Neuron (in vitro differentiated cells): ENCODE results near the gene NAXD.

Source experiments
- H2AFZ ChIP-seq: one replicate; pipeline ENCODE4 v1.6.1; 2013; ENCODE audit warnings: low read depth, mild to moderate bottlenecking, inconsistent platforms, low read length, moderate library complexity
- H3K27me3 ChIP-seq: one replicate; pipeline ENCODE4 v1.6.1; 2013; ENCODE audit warnings: low read length; ENCODE audit not compliant: insufficient read depth
- H3K36me3 ChIP-seq: one replicate; pipeline ENCODE4 v1.6.1; 2013; ENCODE audit warnings: low read length; ENCODE audit not compliant: insufficient read depth
- H3K4me1 ChIP-seq: one replicate; pipeline ENCODE4 v1.6.1; 2013; ENCODE audit warnings: low read length; ENCODE audit not compliant: insufficient read depth
- H3K4me3 ChIP-seq: 2 replicates; pipeline ENCODE4 v1.5.1; 2013; ENCODE audit warnings: mild to moderate bottlenecking, low read length, moderate library complexity
- H3K9me3 ChIP-seq: one replicate; pipeline ENCODE4 v1.6.1; 2013; ENCODE audit warnings: low read length

The NAXD gene

DNA sequence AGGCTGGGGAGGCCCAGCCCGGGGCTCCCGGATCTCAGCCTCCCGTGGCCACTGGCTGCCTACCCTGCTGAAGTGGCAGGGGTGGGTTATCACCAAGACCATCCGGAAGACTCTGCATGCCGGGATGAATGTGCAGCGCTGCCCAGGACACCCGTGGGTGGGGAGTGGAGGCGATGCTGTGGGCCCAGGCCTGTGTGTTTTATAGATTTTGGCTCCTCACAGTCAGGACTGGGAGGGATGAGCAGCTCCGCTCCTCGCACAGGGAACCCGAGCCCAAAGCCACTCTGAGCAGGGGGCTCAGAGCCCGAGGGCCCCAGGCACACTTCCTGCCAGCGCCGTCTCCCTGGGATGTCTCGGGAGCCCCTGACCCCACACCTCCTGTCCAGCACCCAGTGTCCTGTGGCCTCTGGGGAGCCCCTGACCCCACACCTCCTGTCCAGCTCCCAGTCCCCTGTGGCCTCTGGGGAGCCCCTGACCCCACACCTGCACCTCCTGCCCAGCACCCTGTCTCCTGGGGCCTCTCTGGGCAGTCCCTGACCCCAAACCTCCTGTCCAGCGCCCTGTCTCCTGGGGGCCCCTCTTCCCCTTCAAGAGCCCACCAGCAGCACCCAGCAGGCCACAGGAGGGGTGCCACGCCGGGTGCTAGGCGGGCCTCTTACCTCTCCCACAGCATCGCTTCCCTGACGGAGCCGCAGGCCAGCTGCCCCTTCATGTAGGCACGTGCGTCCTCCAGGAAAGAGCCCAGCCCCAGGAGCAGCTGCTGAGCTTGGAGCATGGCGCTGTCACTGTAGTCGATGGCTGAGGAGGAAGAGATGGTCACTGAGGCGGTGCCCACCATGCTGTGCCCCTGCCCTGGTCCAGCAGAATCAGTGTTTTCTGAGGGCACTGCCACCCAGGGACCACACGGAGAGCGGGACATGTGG is 31.4 kb downstream of the NAXD start:
- Histone ChIP-seq H3K9me3 (no peaks in the 10 kb centered on the region), H2AFZ (no peak overlapping the region), H3K27me3 (no peaks in the 10 kb centered on the region), H3K4me1 (no peaks in the 10 kb centered on the region), H3K36me3 (peaks cover 67% of the 10 kb centered on the region), H3K4me3 (no peak overlapping the region)

DNA sequence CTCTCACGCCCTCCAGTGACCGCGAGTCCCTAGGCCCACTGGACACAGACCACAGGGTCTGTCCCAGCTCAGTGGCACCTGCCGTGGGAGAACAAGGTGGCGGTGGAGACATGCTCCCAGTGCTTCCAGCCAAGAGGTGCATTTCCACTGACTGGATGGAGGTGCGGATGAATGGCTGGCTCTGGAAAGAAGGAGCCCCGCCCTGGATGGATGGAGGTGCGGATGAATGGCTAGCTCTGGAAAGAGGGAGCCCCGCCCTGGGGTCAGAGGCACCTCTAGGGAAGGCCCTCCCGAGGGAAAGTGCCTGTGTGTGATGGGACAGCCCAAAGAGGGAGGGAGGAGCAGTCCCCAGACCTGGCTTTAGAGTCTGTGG is 32.0 kb downstream of the NAXD start:
- Histone ChIP-seq H2AFZ (no peak overlapping the region), H3K4me3 (no peak overlapping the region), H3K27me3 (no peaks in the 10 kb centered on the region), H3K36me3 (peaks cover 61% of the 10 kb centered on the region), H3K9me3 (no peaks in the 10 kb centered on the region), H3K4me1 (no peaks in the 10 kb centered on the region)

DNA sequence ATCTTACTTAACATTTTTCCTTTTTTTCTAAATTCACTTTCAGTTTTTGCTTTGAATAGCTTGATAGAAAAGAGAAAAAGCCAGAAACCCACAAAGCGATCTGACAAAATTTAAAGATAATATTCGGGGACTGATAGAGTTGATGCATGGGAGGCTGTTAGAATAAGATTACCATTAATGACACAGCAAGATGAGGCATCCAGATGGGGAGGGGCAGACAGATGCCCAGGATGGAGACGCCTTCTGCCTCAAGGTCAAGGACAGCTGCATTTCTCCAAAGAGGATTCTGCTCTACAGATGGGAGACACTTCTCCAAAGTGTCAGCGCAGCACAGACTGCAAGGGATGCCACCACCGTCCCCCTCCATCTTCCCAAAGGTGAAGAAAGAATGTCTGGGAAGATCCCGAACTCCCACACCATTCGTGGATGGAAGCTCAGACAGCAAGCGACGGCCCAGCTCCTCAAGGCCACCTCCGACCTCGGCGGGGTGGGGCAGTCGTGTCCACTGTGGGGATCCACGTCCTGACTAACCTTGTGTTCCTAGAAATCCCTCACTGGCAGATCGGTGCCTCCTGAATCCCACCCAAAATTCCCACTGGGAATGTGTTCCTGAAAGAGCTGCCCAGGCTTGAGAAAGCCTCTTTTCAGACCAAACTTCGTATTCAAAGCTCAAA is 32.9 kb downstream of the NAXD start:
- H3K4me3 ChIP-seq = no peak overlapping the region
- no peak overlapping the region for H2AFZ ChIP-seq
- no peaks in the 10 kb centered on the region for H3K4me1 ChIP-seq
- no peaks in the 10 kb centered on the region for H3K9me3 ChIP-seq
- no peaks in the 10 kb centered on the region for H3K27me3 ChIP-seq
- H3K36me3 ChIP-seq = peaks cover 55% of the 10 kb centered on the region

DNA sequence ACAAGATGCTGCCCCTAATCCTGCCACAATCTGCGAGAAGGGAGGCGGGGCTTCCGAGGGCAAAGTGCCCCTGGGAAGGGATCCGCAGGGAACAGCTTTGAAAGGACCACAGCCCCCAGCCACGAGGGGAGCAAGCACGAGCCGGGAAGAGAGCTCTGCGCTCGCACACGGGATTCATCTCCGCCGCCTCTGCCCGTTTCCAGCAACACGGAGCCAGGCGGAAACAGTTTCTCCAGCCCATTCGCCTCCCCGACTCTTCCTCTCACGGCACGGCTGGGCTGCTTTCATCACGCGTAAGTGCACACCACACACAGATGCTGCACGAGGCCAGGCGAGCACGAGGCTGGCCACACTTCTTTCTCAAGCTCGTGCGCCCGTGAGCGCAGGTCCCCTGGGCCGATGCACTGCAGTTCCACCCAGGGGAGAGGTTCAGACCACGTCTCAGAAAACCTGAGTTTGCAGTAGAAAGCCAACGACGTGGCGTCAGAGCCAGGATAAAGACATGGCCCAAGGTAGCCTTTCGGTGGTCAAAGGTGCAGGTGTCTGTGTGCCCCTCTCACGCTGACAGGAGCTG is 33.6 kb downstream of the NAXD start:
- Histone ChIP-seq H3K4me3 (no peak overlapping the region), H3K4me1 (no peaks in the 10 kb centered on the region), H3K9me3 (no peaks in the 10 kb centered on the region), H2AFZ (no peak overlapping the region), H3K27me3 (no peaks in the 10 kb centered on the region), H3K36me3 (peaks cover 49% of the 10 kb centered on the region)

DNA sequence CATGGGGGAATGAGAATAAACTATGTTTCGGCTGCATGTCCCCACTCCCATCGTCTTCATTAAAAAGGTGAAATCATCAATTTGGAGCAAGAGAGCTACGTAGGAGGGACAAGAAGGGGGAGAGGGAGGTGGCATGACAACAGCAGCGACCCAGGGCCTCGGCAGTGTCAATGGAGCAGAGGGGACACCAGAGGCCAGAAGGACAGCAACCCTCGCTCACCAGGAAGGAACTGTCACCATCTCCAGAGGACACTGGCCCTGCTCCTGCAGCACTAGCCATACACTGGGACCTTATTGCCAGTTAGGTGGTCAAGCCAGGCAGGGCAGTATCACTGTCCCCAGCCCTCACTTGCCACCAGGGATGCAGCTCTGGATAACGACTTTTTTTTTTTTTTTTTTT is 34.2 kb downstream of the NAXD start:
- H3K36me3 ChIP-seq = peaks cover 42% of the 10 kb centered on the region
- H3K4me3 ChIP-seq = no peak overlapping the region
- no peaks in the 10 kb centered on the region for H3K4me1 ChIP-seq
- no peaks in the 10 kb centered on the region for H3K27me3 ChIP-seq
- no peaks in the 10 kb centered on the region for H3K9me3 ChIP-seq
- H2AFZ ChIP-seq = no peak overlapping the region

DNA sequence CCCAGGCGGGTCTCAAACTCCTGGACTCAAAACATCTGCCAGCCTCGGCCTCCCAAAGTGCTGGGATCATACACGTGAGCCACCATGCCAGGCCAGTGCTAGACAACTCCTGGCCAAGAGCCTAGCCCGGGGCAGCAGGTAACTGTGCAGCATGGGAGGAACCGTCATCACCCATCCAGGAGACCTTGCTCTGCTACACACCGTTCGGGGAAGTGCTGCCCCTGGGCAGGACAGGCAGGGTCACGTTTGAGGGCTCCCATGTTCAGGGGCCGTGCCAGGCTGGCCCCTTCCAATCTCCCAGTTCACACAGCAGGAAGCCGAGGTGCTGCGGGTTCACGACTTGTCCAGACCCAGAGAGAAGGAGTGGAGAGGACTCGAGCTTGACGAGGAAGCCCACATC is 35.1 kb downstream of the NAXD start:
- H3K4me3 ChIP-seq = no peak overlapping the region
- no peaks in the 10 kb centered on the region for H3K9me3 ChIP-seq
- H3K4me1 ChIP-seq = no peaks in the 10 kb centered on the region
- no peaks in the 10 kb centered on the region for H3K27me3 ChIP-seq
- peaks cover 36% of the 10 kb centered on the region for H3K36me3 ChIP-seq
- no peak overlapping the region for H2AFZ ChIP-seq

DNA sequence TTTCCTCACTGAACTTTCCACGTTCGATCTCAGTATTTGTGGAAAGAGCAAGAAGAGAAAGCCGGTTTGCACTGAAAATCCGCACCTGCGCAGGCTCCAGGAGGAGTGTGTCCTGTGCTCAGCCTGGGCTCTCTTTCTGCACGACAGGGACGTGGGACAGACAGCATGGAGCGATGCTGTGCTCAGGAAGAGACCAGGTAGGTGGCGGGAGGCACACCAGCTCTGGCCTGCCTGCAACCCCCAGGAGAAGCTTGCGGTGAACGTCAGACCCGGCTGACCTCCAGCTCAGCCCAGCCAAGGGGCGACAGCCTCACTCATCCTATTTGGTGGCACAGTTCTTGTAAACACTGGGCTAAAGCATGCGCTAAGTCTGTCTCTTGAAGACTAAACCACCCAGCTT is 35.9 kb downstream of the NAXD start:
- Histone ChIP-seq H3K4me1 (no peaks in the 10 kb centered on the region), H2AFZ (no peak overlapping the region), H3K27me3 (no peaks in the 10 kb centered on the region), H3K4me3 (no peak overlapping the region), H3K36me3 (peaks cover 36% of the 10 kb centered on the region), H3K9me3 (no peaks in the 10 kb centered on the region)

DNA sequence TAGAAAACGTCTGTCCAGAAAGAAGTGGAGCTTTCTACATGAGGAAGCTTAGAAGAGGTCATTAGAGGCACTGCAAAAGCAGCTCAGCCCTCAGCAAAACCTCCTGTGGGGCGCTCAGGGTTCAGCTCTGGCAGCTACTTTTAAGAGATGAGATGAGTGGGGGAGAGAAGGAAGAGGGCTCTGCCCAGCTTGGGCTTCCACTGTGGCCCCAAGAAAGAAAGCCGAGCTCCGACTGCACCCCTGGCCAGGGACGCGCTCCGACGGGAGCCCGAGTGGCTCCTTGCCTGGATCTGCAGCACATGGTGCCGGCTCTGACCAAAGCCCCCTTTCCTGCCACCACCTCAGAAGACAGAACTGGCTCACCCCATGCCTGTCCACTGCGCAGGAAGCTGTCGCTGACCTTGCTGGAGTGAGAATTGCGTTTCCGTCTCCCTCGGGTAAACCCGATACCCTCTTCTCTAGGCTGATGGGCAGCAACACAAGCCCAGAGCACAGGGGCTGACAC is 36.4 kb downstream of the NAXD start:
- Histone ChIP-seq H3K9me3 (no peaks in the 10 kb centered on the region), H2AFZ (no peak overlapping the region), H3K4me1 (no peaks in the 10 kb centered on the region), H3K27me3 (no peaks in the 10 kb centered on the region), H3K36me3 (peaks cover 33% of the 10 kb centered on the region), H3K4me3 (no peak overlapping the region)

DNA sequence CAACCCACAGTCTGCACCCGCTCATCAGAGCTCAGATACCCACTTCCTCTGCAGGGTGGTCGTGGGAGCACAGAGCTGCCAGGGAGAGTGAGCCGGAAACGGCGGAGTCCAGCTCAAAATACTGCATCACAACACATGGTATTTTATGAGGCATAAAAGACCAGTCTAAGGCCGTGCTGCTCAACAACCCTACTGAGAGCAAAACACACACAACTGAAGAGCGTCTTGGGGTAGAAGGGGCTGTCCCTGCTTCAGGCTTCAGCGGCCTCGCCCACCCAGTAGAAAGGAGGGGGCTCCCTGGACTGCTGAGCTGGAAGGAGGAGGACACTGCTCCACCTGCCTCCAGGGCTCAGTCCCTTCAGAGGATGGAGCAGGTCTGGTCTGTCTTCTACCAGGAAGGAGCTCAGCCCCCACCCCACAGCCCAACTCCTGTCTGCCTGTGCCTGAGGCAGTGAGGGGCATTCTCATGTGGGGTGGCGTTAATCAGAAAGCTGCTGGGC is 36.9 kb downstream of the NAXD start:
- H2AFZ ChIP-seq = no peak overlapping the region
- peaks cover 32% of the 10 kb centered on the region for H3K36me3 ChIP-seq

DNA sequence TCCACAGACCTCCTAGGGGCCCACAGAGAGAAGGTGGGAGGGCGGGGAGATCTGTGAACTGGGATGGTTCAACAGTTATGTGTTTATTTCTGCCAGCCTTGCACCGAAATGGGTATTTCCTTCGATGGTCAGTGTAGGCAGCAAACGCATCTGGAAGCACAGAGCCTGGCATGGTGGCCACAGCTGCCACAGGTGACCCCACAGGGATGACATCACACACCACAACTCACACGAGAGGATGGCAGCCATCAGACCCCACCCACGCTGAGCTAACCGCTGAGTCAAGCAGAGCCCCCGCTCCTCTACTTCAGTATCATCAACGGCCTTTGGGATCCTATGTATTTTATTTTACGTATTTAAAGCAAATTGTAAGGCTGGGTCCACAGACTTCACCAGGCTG is 37.4 kb downstream of the NAXD start:
- Histone ChIP-seq H3K9me3 (peaks cover under 1% of the 10 kb centered on the region), H3K36me3 (peaks cover 36% of the 10 kb centered on the region), H3K4me3 (no peak overlapping the region), H3K27me3 (no peaks in the 10 kb centered on the region), H2AFZ (no peak overlapping the region), H3K4me1 (no peaks in the 10 kb centered on the region)

More for the DNA sequence above, 36.9 kb downstream of the NAXD start:
- H3K4me1 ChIP-seq = no peaks in the 10 kb centered on the region
- H3K4me3 ChIP-seq = no peak overlapping the region
- H3K27me3 ChIP-seq = no peaks in the 10 kb centered on the region
- H3K9me3 ChIP-seq = no peaks in the 10 kb centered on the region

DNA sequence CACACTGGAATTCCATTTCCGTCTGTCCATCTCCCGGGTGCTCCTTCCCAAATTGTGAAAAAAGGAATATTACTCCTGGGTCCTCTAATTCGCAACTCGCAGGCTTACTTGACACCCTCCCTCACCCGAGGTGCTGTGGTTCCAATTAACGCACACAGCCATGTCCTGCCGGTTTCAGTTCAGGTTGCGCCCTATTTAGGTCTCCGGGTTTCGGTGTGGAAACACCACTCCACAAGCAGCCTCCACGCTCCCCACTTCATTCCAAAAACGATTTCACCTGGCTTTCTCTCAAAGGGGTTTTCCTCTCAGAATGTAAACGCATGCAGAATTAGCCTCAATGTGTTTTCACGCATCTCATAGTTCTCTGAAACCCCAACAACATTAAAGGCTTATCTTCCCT is 37.9 kb downstream of the NAXD start:
- Histone ChIP-seq H3K4me3 (no peak overlapping the region), H3K4me1 (no peaks in the 10 kb centered on the region), H3K27me3 (no peaks in the 10 kb centered on the region), H3K9me3 (peaks cover 5% of the 10 kb centered on the region), H3K36me3 (peaks cover 41% of the 10 kb centered on the region), H2AFZ (no peak overlapping the region)

DNA sequence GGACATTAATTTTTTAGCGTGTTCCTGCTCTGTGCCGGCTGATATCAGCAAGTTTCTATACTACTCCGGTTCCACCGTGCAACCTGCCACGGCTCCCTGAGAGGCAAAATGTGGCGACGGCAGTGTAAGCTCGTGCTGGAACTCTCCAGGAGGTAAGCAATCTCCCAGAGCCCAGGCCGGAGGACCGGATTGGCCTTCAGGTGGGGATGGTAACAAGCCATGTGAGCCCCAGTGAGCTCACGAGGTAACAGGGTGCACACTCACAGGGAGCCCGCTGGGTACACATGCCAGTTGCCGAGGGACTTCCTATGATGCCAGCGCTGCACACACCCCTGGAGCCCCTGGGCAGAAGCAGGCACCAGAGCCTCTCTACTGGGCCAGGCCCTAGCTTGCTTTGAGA is 38.5 kb downstream of the NAXD start:
- Histone ChIP-seq H3K9me3 (peaks cover 5% of the 10 kb centered on the region), H3K36me3 (peaks cover 41% of the 10 kb centered on the region), H3K4me3 (no peak overlapping the region), H2AFZ (no peak overlapping the region), H3K4me1 (no peaks in the 10 kb centered on the region), H3K27me3 (no peaks in the 10 kb centered on the region)

DNA sequence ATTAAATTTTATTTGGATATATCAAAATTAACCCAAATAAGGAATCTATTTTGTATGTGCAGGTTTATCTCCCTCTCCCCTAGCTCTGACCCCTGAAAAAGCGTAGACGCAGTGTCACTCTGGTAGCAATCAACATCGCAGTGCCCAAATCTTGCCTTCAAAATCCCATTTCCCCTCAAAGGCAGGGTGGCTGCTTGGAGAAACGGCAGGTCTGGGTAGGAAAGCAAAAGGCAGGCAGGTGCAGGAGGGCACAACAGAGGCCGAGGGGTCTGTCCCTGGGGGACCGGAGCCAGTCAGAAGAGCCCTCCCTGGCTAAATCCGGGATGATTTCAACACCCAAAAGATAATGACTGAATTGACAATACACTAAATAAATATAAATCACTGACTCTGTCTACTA is 41.9 kb downstream of the NAXD start:
- Histone ChIP-seq H2AFZ (no peak overlapping the region), H3K9me3 (peaks cover 28% of the 10 kb centered on the region), H3K4me3 (no peak overlapping the region), H3K27me3 (no peaks in the 10 kb centered on the region), H3K4me1 (no peaks in the 10 kb centered on the region), H3K36me3 (peaks cover 51% of the 10 kb centered on the region)
